K562 (cell line): ENCODE data around the gene RBM17. TPM values are rescaled to one million over a fixed set of nuclear protein-coding genes. Genes with fewer than 3 reads are reported as not detected.

Experiments used
- CC2D1A ChIP-seq: fragments of 450-650 bp; IDR thresholded peaks from 2 replicates; pipeline ENCODE4 v1.6.1; 2017; ENCODE audit warnings: mild to moderate bottlenecking
- CHCHD3 ChIP-seq: fragments of 250-450 bp; sonication (Bioruptor Pico); IDR thresholded peaks from 2 replicates; pipeline ENCODE4 v2.1.2; 2022; ENCODE audit warnings: mild to moderate bottlenecking
- CREM ChIP-seq: IDR thresholded peaks from 2 replicates; pipeline ENCODE4 v1.6.1; 2014; ENCODE audit warnings: antibody characterized with exemption, low read depth
- GABPB1 ChIP-seq: sonication (generic); formaldehyde crosslinking; IDR thresholded peaks from 2 replicates; pipeline ENCODE4 v1.8.0; 2022; ENCODE audit warnings: mild to moderate bottlenecking, missing genetic modification reagents
- MTF1 ChIP-seq: fragments of 250-450 bp; sonication (Bioruptor Pico); IDR thresholded peaks from 2 replicates; pipeline ENCODE4 v1.9.0; 2021; ENCODE audit warnings: moderate library complexity, mild to moderate bottlenecking, inconsistent platforms, borderline replicate concordance
- NFATC3 ChIP-seq: fragments of 450-650 bp; IDR thresholded peaks from 2 replicates; pipeline ENCODE4 v1.6.1; 2017; ENCODE audit warnings: mild to moderate bottlenecking
- RAD21 ChIP-seq, 2 experiments: fragments of 250-450 bp in 1 of 2; fragments of 450-650 bp in 1 of 2; sonication (Bioruptor Pico) in 1 of 2; formaldehyde crosslinking in 1 of 2; IDR thresholded peaks in 1 of 2; conservative IDR thresholded peaks in 1 of 2; 2 replicates each; pipeline versions ENCODE4 v1.4.0 to v1.8.0; 2020 to 2022; ENCODE audit warnings: mild to moderate bottlenecking in 2 of 2, moderate library complexity in 1 of 2
- SRF ChIP-seq, 2 experiments: fragments of 250-450, 450-650 bp in 1 of 2; sonication (Bioruptor Pico) in 1 of 2; sonication (generic) in 1 of 2; formaldehyde crosslinking; IDR thresholded peaks; 2 replicates each; pipeline versions ENCODE4 v1.5.0 to v1.5.1; 2020 to 2022; ENCODE audit warnings: mild to moderate bottlenecking in 1 of 2, missing genetic modification reagents in 1 of 2
- ZBED1 ChIP-seq: IDR thresholded peaks from 2 replicates; pipeline ENCODE4 v1.6.1; 2014
- polyA plus RNA-seq, 8 experiments: library from polyadenylated mRNA; depleted of rRNA in 4 of 8; stranded (reverse) in 5 of 8; unstranded in 3 of 8; fragments of >200 nt; fragmentation: Nextera tagmentation in 2 of 8; fragmentation: Illumina TruSeq in 1 of 8; extraction: Ambion mirVana in 2 of 8; extraction: Trizol in 1 of 8; gene quantifications; 2 replicates each; pipeline versions ENCODE4 v1.2.1 to v1.2.3, GENCODE V29; 2011 to 2014; ENCODE audit warnings: inconsistent platforms in 1 of 8, missing spikeins in 1 of 8
- total RNA-seq, 7 experiments: library from RNA; depleted of rRNA in 6 of 7; stranded (reverse); fragments of >200 nt in 6 of 7; fragmentation: Illumina TruSeq in 2 of 7; extraction: Trizol in 2 of 7; gene quantifications; 2 replicates each; pipeline versions ENCODE4 v1.2.1 to v1.2.3, GENCODE V29; 2011 to 2021; ENCODE audit warnings: low replicate concordance in 1 of 7
- TF ChIP-seq, protein P1 (sequence below): sonication (generic); formaldehyde crosslinking; IDR thresholded peaks from 2 replicates; pipeline ENCODE4 v1.8.0; 2022; ENCODE audit warnings: mild to moderate bottlenecking, missing genetic modification reagents, borderline replicate concordance
- TF ChIP-seq, protein P2 (sequence below): fragments of 200-800 bp; sonication (Bioruptor generic); IDR thresholded peaks from 2 replicates; pipeline ENCODE4 v1.6.1; 2017; ENCODE audit warnings: missing genetic modification characterization, missing compliant biosample characterization
- TF ChIP-seq, protein P3 (sequence below): fragments of 450-650 bp; IDR thresholded peaks from 2 replicates; pipeline ENCODE4 v1.6.1; 2014; ENCODE audit warnings: low read depth, mild to moderate bottlenecking, moderate library complexity, borderline replicate concordance
- TF ChIP-seq, protein P4 (sequence below): IDR thresholded peaks from 3 replicates; pipeline ENCODE4 v1.6.1; 2011; ENCODE audit warnings: borderline replicate concordance, mild to moderate bottlenecking, moderate library complexity; ENCODE audit not compliant: insufficient read length; ENCODE audit errors: extremely low read depth
- TF ChIP-seq, protein P5 (sequence below): sonication (generic); formaldehyde crosslinking; IDR thresholded peaks from 2 replicates; pipeline ENCODE4 v1.8.0; 2022; ENCODE audit warnings: missing genetic modification reagents, mild to moderate bottlenecking, moderate library complexity, borderline replicate concordance
- TF ChIP-seq, protein P6 (sequence below): sonication (generic); formaldehyde crosslinking; IDR thresholded peaks from 2 replicates; pipeline ENCODE4 v1.5.0; 2020; ENCODE audit warnings: missing genetic modification reagents

The RBM17 gene
- total and polyA plus RNA-seq, 9 of the 15 experiments (the other 6 are each of a cell fraction or from before 2014, with no cell fraction given) = 23.6 to 217 (median 124) TPM

DNA sequence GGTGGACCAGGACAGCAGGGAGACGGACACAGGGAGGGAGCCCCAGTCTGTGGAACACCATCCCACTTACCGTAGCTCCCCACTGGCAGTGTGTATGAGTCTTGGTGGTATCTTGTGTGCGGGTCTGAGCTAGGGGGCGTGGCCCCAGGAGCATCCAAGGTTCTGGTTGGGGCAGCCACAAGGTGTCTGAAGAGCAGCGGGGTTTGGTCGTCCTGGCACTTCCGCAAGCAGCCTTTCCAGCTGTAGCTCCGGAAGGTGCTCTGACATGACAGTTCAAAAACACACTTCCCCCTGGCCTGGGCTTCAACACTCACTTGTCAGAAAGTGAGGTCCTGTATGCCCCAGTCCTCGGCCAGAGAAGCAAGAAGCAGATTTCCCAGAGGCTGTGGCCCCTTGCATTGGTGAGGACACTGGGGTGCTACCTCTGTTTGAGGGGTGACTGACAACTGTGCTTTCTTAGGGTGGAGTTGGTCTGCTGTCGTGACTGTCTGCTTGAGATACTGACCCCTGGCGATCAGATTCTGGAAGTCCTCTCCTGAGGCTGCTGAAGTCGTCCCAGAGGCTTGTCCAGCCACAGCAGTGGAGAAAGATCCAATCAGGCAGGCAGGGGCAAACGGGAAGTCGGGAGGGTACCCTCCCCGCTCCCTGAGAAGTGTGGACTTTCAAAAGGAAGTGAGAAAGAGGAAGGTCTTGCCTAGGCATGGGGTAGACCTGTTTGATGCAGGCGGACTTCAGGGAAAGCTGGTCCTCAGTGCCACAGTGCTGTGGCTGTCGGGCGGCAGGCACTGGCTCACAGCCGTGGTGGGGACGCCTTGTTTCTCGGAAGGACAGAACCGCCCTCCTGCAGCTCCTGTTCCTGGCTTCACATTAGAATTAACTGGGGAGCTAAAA is 62.5 kb downstream of the RBM17 start (continued):
- TF ChIP-seq, protein P1, sequence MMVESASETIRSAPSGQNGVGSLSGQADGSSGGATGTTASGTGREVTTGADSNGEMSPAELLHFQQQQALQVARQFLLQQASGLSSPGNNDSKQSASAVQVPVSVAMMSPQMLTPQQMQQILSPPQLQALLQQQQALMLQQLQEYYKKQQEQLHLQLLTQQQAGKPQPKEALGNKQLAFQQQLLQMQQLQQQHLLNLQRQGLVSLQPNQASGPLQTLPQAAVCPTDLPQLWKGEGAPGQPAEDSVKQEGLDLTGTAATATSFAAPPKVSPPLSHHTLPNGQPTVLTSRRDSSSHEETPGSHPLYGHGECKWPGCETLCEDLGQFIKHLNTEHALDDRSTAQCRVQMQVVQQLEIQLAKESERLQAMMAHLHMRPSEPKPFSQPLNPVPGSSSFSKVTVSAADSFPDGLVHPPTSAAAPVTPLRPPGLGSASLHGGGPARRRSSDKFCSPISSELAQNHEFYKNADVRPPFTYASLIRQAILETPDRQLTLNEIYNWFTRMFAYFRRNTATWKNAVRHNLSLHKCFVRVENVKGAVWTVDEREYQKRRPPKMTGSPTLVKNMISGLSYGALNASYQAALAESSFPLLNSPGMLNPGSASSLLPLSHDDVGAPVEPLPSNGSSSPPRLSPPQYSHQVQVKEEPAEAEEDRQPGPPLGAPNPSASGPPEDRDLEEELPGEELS = no peak
- peak in 1 of 2 experiments; percentile 33; a peak in 1 of 4 replicates for TF ChIP-seq SRF (CRISPR knock-in tag; IDR thresholded peaks at IDR 0.05)
- no peak for TF ChIP-seq CHCHD3
- TF ChIP-seq, protein P2, sequence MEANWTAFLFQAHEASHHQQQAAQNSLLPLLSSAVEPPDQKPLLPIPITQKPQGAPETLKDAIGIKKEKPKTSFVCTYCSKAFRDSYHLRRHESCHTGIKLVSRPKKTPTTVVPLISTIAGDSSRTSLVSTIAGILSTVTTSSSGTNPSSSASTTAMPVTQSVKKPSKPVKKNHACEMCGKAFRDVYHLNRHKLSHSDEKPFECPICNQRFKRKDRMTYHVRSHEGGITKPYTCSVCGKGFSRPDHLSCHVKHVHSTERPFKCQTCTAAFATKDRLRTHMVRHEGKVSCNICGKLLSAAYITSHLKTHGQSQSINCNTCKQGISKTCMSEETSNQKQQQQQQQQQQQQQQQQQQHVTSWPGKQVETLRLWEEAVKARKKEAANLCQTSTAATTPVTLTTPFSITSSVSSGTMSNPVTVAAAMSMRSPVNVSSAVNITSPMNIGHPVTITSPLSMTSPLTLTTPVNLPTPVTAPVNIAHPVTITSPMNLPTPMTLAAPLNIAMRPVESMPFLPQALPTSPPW (CRISPR knock-in tag) = peak; percentile 39; the same call in 1 of the 2 replicates
- TF ChIP-seq, protein P3, sequence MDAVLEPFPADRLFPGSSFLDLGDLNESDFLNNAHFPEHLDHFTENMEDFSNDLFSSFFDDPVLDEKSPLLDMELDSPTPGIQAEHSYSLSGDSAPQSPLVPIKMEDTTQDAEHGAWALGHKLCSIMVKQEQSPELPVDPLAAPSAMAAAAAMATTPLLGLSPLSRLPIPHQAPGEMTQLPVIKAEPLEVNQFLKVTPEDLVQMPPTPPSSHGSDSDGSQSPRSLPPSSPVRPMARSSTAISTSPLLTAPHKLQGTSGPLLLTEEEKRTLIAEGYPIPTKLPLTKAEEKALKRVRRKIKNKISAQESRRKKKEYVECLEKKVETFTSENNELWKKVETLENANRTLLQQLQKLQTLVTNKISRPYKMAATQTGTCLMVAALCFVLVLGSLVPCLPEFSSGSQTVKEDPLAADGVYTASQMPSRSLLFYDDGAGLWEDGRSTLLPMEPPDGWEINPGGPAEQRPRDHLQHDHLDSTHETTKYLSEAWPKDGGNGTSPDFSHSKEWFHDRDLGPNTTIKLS = 0 out of 2 replicates have a peak, but pooled peaks have one; percentile 18
- TF ChIP-seq, protein P4, sequence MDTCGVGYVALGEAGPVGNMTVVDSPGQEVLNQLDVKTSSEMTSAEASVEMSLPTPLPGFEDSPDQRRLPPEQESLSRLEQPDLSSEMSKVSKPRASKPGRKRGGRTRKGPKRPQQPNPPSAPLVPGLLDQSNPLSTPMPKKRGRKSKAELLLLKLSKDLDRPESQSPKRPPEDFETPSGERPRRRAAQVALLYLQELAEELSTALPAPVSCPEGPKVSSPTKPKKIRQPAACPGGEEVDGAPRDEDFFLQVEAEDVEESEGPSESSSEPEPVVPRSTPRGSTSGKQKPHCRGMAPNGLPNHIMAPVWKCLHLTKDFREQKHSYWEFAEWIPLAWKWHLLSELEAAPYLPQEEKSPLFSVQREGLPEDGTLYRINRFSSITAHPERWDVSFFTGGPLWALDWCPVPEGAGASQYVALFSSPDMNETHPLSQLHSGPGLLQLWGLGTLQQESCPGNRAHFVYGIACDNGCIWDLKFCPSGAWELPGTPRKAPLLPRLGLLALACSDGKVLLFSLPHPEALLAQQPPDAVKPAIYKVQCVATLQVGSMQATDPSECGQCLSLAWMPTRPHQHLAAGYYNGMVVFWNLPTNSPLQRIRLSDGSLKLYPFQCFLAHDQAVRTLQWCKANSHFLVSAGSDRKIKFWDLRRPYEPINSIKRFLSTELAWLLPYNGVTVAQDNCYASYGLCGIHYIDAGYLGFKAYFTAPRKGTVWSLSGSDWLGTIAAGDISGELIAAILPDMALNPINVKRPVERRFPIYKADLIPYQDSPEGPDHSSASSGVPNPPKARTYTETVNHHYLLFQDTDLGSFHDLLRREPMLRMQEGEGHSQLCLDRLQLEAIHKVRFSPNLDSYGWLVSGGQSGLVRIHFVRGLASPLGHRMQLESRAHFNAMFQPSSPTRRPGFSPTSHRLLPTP = no peak
- TF ChIP-seq MTF1 (CRISPR knock-in tag) = no peak
- peak; percentile 57 to 63 for TF ChIP-seq RAD21 (CRISPR knock-in tag; conservative IDR thresholded peaks at IDR 0.05 in 1 of 2, IDR thresholded peaks at IDR 0.05 in 1 of 2)
- peak; percentile 43; the same call in 1 of the 2 replicates for TF ChIP-seq CREM
- TF ChIP-seq, protein P5, sequence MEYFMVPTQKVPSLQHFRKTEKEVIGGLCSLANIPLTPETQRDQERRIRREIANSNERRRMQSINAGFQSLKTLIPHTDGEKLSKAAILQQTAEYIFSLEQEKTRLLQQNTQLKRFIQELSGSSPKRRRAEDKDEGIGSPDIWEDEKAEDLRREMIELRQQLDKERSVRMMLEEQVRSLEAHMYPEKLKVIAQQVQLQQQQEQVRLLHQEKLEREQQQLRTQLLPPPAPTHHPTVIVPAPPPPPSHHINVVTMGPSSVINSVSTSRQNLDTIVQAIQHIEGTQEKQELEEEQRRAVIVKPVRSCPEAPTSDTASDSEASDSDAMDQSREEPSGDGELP (CRISPR knock-in tag) = peak; percentile 93
- TF ChIP-seq NFATC3 = no peak
- 0 out of 2 replicates have a peak, but pooled peaks have one; percentile 58 for TF ChIP-seq ZBED1
- TF ChIP-seq, protein P6, sequence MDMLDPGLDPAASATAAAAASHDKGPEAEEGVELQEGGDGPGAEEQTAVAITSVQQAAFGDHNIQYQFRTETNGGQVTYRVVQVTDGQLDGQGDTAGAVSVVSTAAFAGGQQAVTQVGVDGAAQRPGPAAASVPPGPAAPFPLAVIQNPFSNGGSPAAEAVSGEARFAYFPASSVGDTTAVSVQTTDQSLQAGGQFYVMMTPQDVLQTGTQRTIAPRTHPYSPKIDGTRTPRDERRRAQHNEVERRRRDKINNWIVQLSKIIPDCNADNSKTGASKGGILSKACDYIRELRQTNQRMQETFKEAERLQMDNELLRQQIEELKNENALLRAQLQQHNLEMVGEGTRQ (CRISPR knock-in tag) = no peak
- peak; percentile 71 for TF ChIP-seq GABPB1 (CRISPR knock-in tag)
- peak; percentile 31; the same call in 1 of the 2 replicates for TF ChIP-seq CC2D1A
